HepG2 (cell line): Measurements from ENCODE around the gene WNT7B. TPM values are rescaled to one million over a fixed set of nuclear protein-coding genes. Genes with fewer than 3 reads are reported as not detected.

Experiments
- ATAC-seq: fragments of 200-7000 bp; cut with Tn5 transposase; 3 replicates; pipeline ENCODE4 v1.9.1; 2020; ENCODE audit warnings: mild to moderate bottlenecking, moderate library complexity
- BruUV-seq: library from RNA; stranded (reverse); fragments of 400-500 nt; replicated peaks from 2 replicates; lab custom pipeline; 2021; lab: Mats Ljungman, UMichigan
- CTCF ChIA-PET: fragments of 300-600 bp; formaldehyde crosslinking; extraction: SDS; loops from one replicate; lab custom pipeline; 2021; ENCODE audit warnings: low total read pairs, inconsistent platforms, low intra/inter-chr PET ratio; lab: Yijun Ruan, JAX
- POLR2A ChIA-PET: fragments of 350-600 bp; sonication (Branson Sonifier 250); formaldehyde crosslinking; loops from one replicate; lab custom pipeline; 2020; ENCODE audit warnings: antibody characterized with exemption, inconsistent platforms; lab: Yijun Ruan, JAX
- DNase-seq: peaks from one replicate; pipeline ENCODE4 v3.0.0-alpha.2; 2015; ENCODE audit warnings: low spot score
- FAIRE-seq: peaks from 3 replicates; lab custom pipeline; 2011; peaks lifted over from hg19 to GRCh38; lab: Jason Lieb, UNC
- H2AFZ ChIP-seq: one replicate; pipeline ENCODE4 v1.6.1; 2011; ENCODE audit warnings: low read length, inconsistent platforms
- H3K27ac ChIP-seq: fragments of 300-600 bp; 3 replicates; pipeline ENCODE4 v1.8.0; 2011; ENCODE audit warnings: mixed run types, mild to moderate bottlenecking, mixed read lengths, low read length, inconsistent platforms; ENCODE audit not compliant: insufficient read depth; ENCODE audit errors: extremely low read length
- H3K27me3 ChIP-seq, 2 experiments: fragments of 200-600 bp in 1 of 2; 2 replicates in 1 of 2; 3 replicates in 1 of 2; pipeline versions ENCODE4 v1.6.0 to v1.8.0; 2011; ENCODE audit warnings: low read length in 2 of 2, mild to moderate bottlenecking in 2 of 2, moderate library complexity in 2 of 2, inconsistent platforms in 1 of 2; ENCODE audit not compliant: insufficient read depth in 2 of 2, control insufficient read depth in 1 of 2
- H3K36me3 ChIP-seq, 2 experiments: fragments of 200-600 bp in 1 of 2; replicated peaks in 1 of 2; 2 replicates in 1 of 2; 3 replicates in 1 of 2; pipeline versions ENCODE4 v1.5.1 to v1.8.0; 2011; ENCODE audit warnings: low read length in 2 of 2, inconsistent platforms in 1 of 2; ENCODE audit not compliant: insufficient read depth in 2 of 2, control insufficient read depth in 1 of 2
- H3K4me1 ChIP-seq: 2 replicates; pipeline ENCODE4 v1.5.1; 2012; ENCODE audit warnings: low read length, inconsistent platforms; ENCODE audit not compliant: insufficient read depth
- H3K4me2 ChIP-seq: 2 replicates; pipeline ENCODE4 v1.6.0; 2011; ENCODE audit warnings: low read depth, low read length, inconsistent platforms
- H3K4me3 ChIP-seq, 3 experiments: fragments of 200-600 bp in 1 of 3; sonication (generic), shearing (Covaris generic) in 1 of 3; replicated peaks in 1 of 3; 2 replicates each; pipeline ENCODE4 v1.5.1; 2011 to 2016; ENCODE audit warnings: low read length in 3 of 3, inconsistent platforms in 2 of 3, low read depth in 2 of 3, mild to moderate bottlenecking in 2 of 3, control low read depth in 1 of 3, mixed read lengths in 1 of 3; ENCODE audit not compliant: insufficient read depth in 1 of 3
- H3K79me2 ChIP-seq: one replicate; pipeline ENCODE4 v1.6.1; 2011; ENCODE audit warnings: low read length, inconsistent platforms; ENCODE audit not compliant: insufficient read depth
- H3K9ac ChIP-seq: 2 replicates; pipeline ENCODE4 v1.6.0; 2011; ENCODE audit warnings: mild to moderate bottlenecking, low read depth, low read length, inconsistent platforms; ENCODE audit not compliant: insufficient read depth
- H3K9me3 ChIP-seq: 2 replicates; pipeline ENCODE4 v1.5.1; 2012; ENCODE audit warnings: mild to moderate bottlenecking, low read length
- H4K20me1 ChIP-seq: 2 replicates; pipeline ENCODE4 v1.6.0; 2011; ENCODE audit warnings: inconsistent platforms, mild to moderate bottlenecking, low read length, moderate library complexity; ENCODE audit not compliant: insufficient read depth
- GPN1 ChIP-seq: sonication (generic); formaldehyde crosslinking; IDR thresholded peaks from 2 replicates; pipeline ENCODE4 v1.5.1; 2020; ENCODE audit warnings: missing genetic modification reagents, borderline replicate concordance
- TGIF2 ChIP-seq: IDR thresholded peaks from 2 replicates; pipeline ENCODE4 v1.6.1; 2016; ENCODE audit warnings: control low read depth, missing compliant biosample characterization
- ZNF205 ChIP-seq: IDR thresholded peaks from 2 replicates; pipeline ENCODE4 v1.6.1; 2018; ENCODE audit warnings: missing biosample characterization, missing genetic modification reagents
- ZNF607 ChIP-seq: sonication (generic); formaldehyde crosslinking; IDR thresholded peaks from 2 replicates; pipeline ENCODE4 v1.5.1; 2020; ENCODE audit warnings: missing genetic modification reagents, mild to moderate bottlenecking, borderline replicate concordance
- WGBS: methylation state at CpG from one replicate; pipeline ENCODE4 v1.1.6; 2017; ENCODE audit warnings: low lambda C conversion rate; 5-methylcytosine and 5-hydroxymethylcytosine counted together
- in situ Hi-C: cut with HindIII; loops from 2 replicates; pipeline ENCODE4 v1.10.0; 2017; ENCODE audit warnings: low pct_unique_long_range_greater_than_20kb; ENCODE audit not compliant: extremely low pct_ligation_motif_present
- intact Hi-C: fragments of 100-400 bp; cut with micrococcal nuclease; formaldehyde crosslinking; loops from one replicate; pipeline ENCODE4 v1.10.0; 2022; ENCODE audit not compliant: unreplicated experiment
- polyA plus RNA-seq, 8 experiments: library from polyadenylated mRNA; depleted of rRNA in 3 of 8; stranded (reverse) in 7 of 8; unstranded in 1 of 8; fragments of >200 nt; fragmentation: Illumina TruSeq in 4 of 8; extraction: Trizol in 4 of 8; gene quantifications; 2 replicates each; pipeline versions ENCODE4 v1.2.1 to v1.2.3, GENCODE V29; 2011 to 2016; ENCODE audit warnings: low read depth in 4 of 8, missing spikeins in 1 of 8, mixed read lengths in 1 of 8; ENCODE audit not compliant: insufficient read depth in 1 of 8
- total RNA-seq, 5 experiments: library from RNA; depleted of rRNA; stranded (reverse); fragments of >200 nt; fragmentation: Illumina TruSeq; extraction: Trizol; gene quantifications; 2 replicates each; pipeline ENCODE4 v1.2.3, GENCODE V29; 2016; ENCODE audit warnings: low read depth in 1 of 5
- TF ChIP-seq, protein P1 (sequence below): sonication (generic); formaldehyde crosslinking; IDR thresholded peaks from 2 replicates; pipeline ENCODE4 v1.4.0; 2020; ENCODE audit warnings: missing genetic modification reagents
- TF ChIP-seq, protein P2 (sequence below): sonication (generic); formaldehyde crosslinking; IDR thresholded peaks from 2 replicates; pipeline ENCODE4 v1.8.0; 2022; ENCODE audit warnings: mild to moderate bottlenecking, missing genetic modification reagents, moderate library complexity

The WNT7B gene
- total and polyA plus RNA-seq, 2 of the 13 experiments (the other 11 are each of a cell fraction or from before 2014, with no cell fraction given), result 0.09 TPM; not detected in 1

DNA sequence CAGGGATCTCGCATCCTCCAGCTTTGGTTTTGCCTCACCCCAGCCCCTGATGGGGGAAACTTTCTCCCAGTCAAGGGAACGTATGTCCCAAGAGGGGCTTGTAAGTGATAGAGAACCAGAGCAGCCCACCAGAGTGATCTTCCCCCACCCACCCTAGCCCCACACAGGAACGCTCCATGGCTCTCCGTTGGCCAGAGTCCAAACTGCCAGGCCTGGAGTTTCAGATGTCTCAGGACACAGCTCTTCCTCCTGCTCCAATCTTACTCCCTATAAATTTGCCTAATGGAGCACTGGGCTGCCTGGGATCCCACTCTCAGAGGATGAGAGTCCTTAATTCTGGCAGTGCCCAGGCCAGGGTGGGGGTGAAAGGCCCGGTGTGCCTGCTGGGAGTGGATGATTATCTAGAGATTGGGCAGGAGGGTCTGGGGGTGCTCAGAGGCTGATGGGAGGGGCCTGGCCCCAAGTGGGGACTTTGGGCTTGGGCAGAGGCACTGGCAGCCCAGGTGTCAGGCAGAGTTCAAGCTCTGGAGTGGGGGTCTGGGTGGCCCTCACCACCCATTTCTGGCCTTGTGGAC, 79.9 kb downstream of the WNT7B start (continued):
- TF ChIP-seq, protein P1, sequence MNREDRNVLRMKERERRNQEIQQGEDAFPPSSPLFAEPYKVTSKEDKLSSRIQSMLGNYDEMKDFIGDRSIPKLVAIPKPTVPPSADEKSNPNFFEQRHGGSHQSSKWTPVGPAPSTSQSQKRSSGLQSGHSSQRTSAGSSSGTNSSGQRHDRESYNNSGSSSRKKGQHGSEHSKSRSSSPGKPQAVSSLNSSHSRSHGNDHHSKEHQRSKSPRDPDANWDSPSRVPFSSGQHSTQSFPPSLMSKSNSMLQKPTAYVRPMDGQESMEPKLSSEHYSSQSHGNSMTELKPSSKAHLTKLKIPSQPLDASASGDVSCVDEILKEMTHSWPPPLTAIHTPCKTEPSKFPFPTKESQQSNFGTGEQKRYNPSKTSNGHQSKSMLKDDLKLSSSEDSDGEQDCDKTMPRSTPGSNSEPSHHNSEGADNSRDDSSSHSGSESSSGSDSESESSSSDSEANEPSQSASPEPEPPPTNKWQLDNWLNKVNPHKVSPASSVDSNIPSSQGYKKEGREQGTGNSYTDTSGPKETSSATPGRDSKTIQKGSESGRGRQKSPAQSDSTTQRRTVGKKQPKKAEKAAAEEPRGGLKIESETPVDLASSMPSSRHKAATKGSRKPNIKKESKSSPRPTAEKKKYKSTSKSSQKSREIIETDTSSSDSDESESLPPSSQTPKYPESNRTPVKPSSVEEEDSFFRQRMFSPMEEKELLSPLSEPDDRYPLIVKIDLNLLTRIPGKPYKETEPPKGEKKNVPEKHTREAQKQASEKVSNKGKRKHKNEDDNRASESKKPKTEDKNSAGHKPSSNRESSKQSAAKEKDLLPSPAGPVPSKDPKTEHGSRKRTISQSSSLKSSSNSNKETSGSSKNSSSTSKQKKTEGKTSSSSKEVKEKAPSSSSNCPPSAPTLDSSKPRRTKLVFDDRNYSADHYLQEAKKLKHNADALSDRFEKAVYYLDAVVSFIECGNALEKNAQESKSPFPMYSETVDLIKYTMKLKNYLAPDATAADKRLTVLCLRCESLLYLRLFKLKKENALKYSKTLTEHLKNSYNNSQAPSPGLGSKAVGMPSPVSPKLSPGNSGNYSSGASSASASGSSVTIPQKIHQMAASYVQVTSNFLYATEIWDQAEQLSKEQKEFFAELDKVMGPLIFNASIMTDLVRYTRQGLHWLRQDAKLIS (CRISPR knock-in tag), result no peak
- no peak for TF ChIP-seq GPN1

GRCh38 chr22:45896153-45896951, 80.6 kb downstream of the WNT7B start:
- no peak for DNase-seq

More at GRCh38 chr22:45896153-45896951, 80.6 kb downstream of the WNT7B start:
- POLR2A ChIA-PET, result no interaction called here
- peaks cover 4 to 65% of the 10 kb centered on the region in 2 experiments; a peak in 4 of 5 replicates for H3K27me3 ChIP-seq
- H3K4me3 ChIP-seq, result no peak overlapping the region
- no TSS peak for BruUV-seq
- CTCF ChIA-PET, result no interaction called here
- H3K79me2 ChIP-seq, result no peaks in the 10 kb centered on the region
- no peak for ATAC-seq
- WGBS, result 61% methylated on average over 4 of the region's 20 CpGs
- no peak overlapping the region for H3K9ac ChIP-seq
- H3K27ac ChIP-seq, result no peak overlapping the region
- in situ Hi-C loops, result no loop called here
- H2AFZ ChIP-seq, result no peak overlapping the region
- H3K4me1 ChIP-seq, result no peaks in the 10 kb centered on the region
- H3K4me2 ChIP-seq, result no peak overlapping the region
- H3K36me3 ChIP-seq, result no peaks in the 10 kb centered on the region
- no peaks in the 10 kb centered on the region for H4K20me1 ChIP-seq
- TF ChIP-seq TGIF2 (CRISPR knock-in tag) (no peak), ZNF205 (CRISPR knock-in tag) (no peak), ZNF607 (no peak)
- TF ChIP-seq, protein P2, sequence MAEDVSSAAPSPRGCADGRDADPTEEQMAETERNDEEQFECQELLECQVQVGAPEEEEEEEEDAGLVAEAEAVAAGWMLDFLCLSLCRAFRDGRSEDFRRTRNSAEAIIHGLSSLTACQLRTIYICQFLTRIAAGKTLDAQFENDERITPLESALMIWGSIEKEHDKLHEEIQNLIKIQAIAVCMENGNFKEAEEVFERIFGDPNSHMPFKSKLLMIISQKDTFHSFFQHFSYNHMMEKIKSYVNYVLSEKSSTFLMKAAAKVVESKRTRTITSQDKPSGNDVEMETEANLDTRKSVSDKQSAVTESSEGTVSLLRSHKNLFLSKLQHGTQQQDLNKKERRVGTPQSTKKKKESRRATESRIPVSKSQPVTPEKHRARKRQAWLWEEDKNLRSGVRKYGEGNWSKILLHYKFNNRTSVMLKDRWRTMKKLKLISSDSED (CRISPR knock-in tag), result no peak
- TF ChIP-seq, all 625 proteins: peak for 0
- no peaks in the 10 kb centered on the region for H3K9me3 ChIP-seq
- no peak for FAIRE-seq
- intact Hi-C loops, result no loop called here
